ENCODE results near the gene GJB2. TPM values are rescaled to one million over a fixed set of nuclear protein-coding genes. Genes with fewer than 3 reads are reported as not detected.
A peak's percentile ranks its signal among the peaks of the same experiment; 100 is the strongest.

The GJB2 gene
- total and polyA plus RNA-seq, 2 experiments from 2014 or later = not detected

GRCh38 chr13:20142927-20143480, 49.7 kb downstream of the GJB2 start (continued):
- TF ChIP-seq, protein P1, sequence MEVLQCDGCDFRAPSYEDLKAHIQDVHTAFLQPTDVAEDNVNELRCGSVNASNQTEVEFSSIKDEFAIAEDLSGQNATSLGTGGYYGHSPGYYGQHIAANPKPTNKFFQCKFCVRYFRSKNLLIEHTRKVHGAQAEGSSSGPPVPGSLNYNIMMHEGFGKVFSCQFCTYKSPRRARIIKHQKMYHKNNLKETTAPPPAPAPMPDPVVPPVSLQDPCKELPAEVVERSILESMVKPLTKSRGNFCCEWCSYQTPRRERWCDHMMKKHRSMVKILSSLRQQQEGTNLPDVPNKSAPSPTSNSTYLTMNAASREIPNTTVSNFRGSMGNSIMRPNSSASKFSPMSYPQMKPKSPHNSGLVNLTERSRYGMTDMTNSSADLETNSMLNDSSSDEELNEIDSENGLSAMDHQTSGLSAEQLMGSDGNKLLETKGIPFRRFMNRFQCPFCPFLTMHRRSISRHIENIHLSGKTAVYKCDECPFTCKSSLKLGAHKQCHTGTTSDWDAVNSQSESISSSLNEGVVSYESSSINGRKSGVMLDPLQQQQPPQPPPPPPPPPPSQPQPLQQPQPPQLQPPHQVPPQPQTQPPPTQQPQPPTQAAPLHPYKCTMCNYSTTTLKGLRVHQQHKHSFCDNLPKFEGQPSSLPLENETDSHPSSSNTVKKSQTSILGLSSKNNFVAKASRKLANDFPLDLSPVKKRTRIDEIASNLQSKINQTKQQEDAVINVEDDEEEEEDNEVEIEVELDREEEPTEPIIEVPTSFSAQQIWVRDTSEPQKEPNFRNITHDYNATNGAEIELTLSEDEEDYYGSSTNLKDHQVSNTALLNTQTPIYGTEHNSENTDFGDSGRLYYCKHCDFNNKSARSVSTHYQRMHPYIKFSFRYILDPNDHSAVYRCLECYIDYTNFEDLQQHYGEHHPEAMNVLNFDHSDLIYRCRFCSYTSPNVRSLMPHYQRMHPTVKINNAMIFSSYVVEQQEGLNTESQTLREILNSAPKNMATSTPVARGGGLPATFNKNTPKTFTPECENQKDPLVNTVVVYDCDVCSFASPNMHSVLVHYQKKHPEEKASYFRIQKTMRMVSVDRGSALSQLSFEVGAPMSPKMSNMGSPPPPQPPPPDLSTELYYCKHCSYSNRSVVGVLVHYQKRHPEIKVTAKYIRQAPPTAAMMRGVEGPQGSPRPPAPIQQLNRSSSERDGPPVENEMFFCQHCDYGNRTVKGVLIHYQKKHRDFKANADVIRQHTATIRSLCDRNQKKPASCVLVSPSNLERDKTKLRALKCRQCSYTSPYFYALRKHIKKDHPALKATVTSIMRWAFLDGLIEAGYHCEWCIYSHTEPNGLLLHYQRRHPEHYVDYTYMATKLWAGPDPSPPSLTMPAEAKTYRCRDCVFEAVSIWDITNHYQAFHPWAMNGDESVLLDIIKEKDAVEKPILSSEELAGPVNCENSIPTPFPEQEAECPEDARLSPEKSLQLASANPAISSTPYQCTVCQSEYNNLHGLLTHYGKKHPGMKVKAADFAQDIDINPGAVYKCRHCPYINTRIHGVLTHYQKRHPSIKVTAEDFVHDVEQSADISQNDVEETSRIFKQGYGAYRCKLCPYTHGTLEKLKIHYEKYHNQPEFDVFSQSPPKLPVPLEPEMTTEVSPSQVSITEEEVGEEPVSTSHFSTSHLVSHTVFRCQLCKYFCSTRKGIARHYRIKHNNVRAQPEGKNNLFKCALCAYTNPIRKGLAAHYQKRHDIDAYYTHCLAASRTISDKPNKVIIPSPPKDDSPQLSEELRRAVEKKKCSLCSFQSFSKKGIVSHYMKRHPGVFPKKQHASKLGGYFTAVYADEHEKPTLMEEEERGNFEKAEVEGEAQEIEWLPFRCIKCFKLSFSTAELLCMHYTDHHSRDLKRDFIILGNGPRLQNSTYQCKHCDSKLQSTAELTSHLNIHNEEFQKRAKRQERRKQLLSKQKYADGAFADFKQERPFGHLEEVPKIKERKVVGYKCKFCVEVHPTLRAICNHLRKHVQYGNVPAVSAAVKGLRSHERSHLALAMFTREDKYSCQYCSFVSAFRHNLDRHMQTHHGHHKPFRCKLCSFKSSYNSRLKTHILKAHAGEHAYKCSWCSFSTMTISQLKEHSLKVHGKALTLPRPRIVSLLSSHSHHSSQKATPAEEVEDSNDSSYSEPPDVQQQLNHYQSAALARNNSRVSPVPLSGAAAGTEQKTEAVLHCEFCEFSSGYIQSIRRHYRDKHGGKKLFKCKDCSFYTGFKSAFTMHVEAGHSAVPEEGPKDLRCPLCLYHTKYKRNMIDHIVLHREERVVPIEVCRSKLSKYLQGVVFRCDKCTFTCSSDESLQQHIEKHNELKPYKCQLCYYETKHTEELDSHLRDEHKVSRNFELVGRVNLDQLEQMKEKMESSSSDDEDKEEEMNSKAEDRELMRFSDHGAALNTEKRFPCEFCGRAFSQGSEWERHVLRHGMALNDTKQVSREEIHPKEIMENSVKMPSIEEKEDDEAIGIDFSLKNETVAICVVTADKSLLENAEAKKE (CRISPR knock-in tag; IDR thresholded peaks at IDR 0.05) = no peak
- TF ChIP-seq CTCF (conservative IDR thresholded peaks at IDR 0.05; ENCODE audit: low read depth in 2 of 2) = no peak

DNA sequence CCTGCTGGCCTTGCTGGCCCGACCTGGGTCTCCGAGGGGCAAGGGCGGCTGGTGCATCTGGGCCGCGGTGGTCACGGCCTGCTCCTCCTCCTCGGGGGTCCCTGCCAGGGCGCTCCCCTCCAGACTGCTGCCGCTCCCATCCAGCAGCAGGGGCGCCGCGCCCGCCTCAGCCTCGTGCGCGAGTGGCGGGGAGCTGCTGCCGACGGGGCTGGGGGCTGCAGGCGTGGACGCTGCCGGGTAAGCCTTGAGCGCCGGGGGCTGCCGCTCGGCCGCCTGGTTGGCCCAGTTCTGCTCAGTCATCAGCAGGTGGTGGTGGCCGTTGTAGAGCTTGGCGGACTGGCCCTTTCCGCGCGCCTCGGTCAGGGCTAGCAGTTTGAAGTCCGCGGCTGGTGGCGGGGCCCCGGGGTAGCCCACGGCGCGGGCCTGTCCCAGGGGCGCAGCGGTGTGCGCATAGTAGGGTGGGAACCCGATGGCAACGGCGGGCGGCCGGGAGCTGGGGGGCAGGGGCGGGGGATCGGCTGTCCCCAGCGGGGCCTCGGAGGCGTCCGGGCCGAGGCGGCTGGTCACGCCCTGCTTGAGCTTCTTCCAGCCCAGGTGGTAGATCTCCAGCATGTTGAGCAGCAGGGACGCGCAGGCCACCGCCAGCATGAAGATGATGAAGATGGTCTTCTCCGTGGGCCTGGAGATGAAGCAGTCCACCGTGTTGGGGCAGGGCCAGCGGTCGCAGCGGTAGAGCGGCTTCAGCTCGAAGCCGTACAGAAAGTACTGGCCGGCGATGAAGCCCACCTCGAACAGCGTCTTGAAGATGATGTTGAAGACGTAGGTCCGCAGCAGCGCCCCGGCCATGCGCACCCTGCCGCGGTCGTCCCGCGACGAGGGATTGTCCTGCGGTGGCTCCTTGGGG, 50.5 kb downstream of the GJB2 start:
- H4K20me1 ChIP-seq (replicated peaks; ENCODE audit: insufficient read depth) = no peaks in the 10 kb centered on the region
- H3F3A ChIP-seq (replicated peaks; ENCODE audit: low read depth) = peaks cover 4% of the 10 kb centered on the region; the same call in 1 of the 2 replicates
- no peaks in the 10 kb centered on the region for H3K36me3 Mint-ChIP-seq (ENCODE audit: low read depth)
- no peaks in the 10 kb centered on the region for H3K79me2 ChIP-seq (replicated peaks; ENCODE audit: insufficient read depth)
- H3K27ac ChIP-seq (ENCODE audit: low read depth) = no peak overlapping the region
- DNase-seq (ENCODE audit: low spot score) (peak; percentile 53), ATAC-seq (peak; percentile 59)
- H3K4me3 ChIP-seq = peak overlapping the region; percentile 36; the same call in 1 of the 2 replicates
- no peaks in the 10 kb centered on the region for H3K36me3 ChIP-seq (ENCODE audit: insufficient read depth)
- peak overlapping the region; percentile 38; the same call in 2 of the 3 replicates for H3K4me3 Mint-ChIP-seq
- peak overlapping the region; percentile 26; the same call in 1 of the 2 replicates for H3K4me2 ChIP-seq
- H3K27me3 Mint-ChIP-seq (ENCODE audit: insufficient read depth, low read depth, poor library complexity) = peaks cover 26% of the 10 kb centered on the region
- H3K27me3 ChIP-seq (ENCODE audit: insufficient read depth) = peaks cover 28% of the 10 kb centered on the region
- H3K27ac Mint-ChIP-seq = no peak overlapping the region
- H3K9me3 Mint-ChIP-seq = peaks cover 6% of the 10 kb centered on the region; the same call in 2 of the 3 replicates
- H3K9me2 ChIP-seq (ENCODE audit: insufficient read depth) = no peaks in the 10 kb centered on the region
- peaks cover 13% of the 10 kb centered on the region for H3K4me1 Mint-ChIP-seq
- H3K4me1 ChIP-seq (ENCODE audit: insufficient read depth) = peaks cover 7% of the 10 kb centered on the region
- H2AFZ ChIP-seq = peak overlapping the region; percentile 97
- TF ChIP-seq NANOG (IDR thresholded peaks at IDR 0.05; ENCODE audit: borderline replicate concordance) (no peak), EZH2phosphoT487 (IDR thresholded peaks at IDR 0.05; ENCODE audit: unreplicated experiment) (no peak)
- TF ChIP-seq, protein P1 (CRISPR knock-in tag; IDR thresholded peaks at IDR 0.05) = no peak
